Measurements from ENCODE around the gene NOP56. TPM values are rescaled to one million over a fixed set of nuclear protein-coding genes. Genes with fewer than 3 reads are reported as not detected.
"Not testable (repeated sequence)": the region's sequence is repeated elsewhere in the genome, so short reads cannot be mapped to it uniquely, and the experiment has no call there.

NOP56 gene
- total and polyA plus RNA-seq, 2 donors = 75.1 to 79.9 TPM

- Histone ChIP-seq H3K27ac (ENCODE audit: low read depth) (no peak overlapping the region), H3K36me3 (ENCODE audit: insufficient read depth) (no peaks in the 10 kb centered on the region), H3K4me1 (ENCODE audit: insufficient read depth) (no peaks in the 10 kb centered on the region), H3K4me3 (ENCODE audit: low read depth, low read length) (no peak overlapping the region)
- 86% methylated on average over 13 of the region's 13 CpGs for WGBS
- no peak for DNase-seq (ENCODE audit: extremely low spot score)
These were observed 43.0 kb downstream of the NOP56 start for GRCh38 chr20:2695206-2695983.

GRCh38 chr20:2695984-2696525 lies 43.6 kb downstream of the NOP56 start:
- H3K27ac ChIP-seq (ENCODE audit: low read depth); H3K4me1 ChIP-seq (ENCODE audit: insufficient read depth); H3K36me3 ChIP-seq (ENCODE audit: insufficient read depth); DNase-seq (ENCODE audit: extremely low spot score); H3K4me3 ChIP-seq (ENCODE audit: low read depth, low read length): not testable (repeated sequence)
- WGBS = 96% methylated on average over 12 of the region's 12 CpGs

GRCh38 chr20:2696646-2697045 lies 44.2 kb downstream of the NOP56 start:
- Histone ChIP-seq H3K27ac (ENCODE audit: low read depth) (no peak overlapping the region), H3K4me3 (ENCODE audit: low read depth, low read length) (no peak overlapping the region), H3K4me1 (ENCODE audit: insufficient read depth) (no peaks in the 10 kb centered on the region), H3K36me3 (ENCODE audit: insufficient read depth) (no peaks in the 10 kb centered on the region)
- DNase-seq (ENCODE audit: extremely low spot score) = no peak
- 92% methylated on average over 9 of the region's 9 CpGs for WGBS

GRCh38 chr20:2697768-2698167 lies 45.3 kb downstream of the NOP56 start:
- no peaks in the 10 kb centered on the region for H3K4me1 ChIP-seq (ENCODE audit: insufficient read depth)
- 53% methylated on average over 3 of the region's 3 CpGs for WGBS
- no peak for DNase-seq (ENCODE audit: extremely low spot score)

GRCh38 chr20:2698186-2698817 lies 45.9 kb downstream of the NOP56 start:
- Histone ChIP-seq H3K27ac (ENCODE audit: low read depth) (no peak overlapping the region), H3K4me1 (ENCODE audit: insufficient read depth) (no peaks in the 10 kb centered on the region), H3K4me3 (ENCODE audit: low read depth, low read length) (no peak overlapping the region), H3K36me3 (ENCODE audit: insufficient read depth) (no peaks in the 10 kb centered on the region)
- WGBS = 78% methylated on average over 4 of the region's 4 CpGs
- DNase-seq (ENCODE audit: extremely low spot score) = no peak

More at GRCh38 chr20:2697768-2698167, 45.3 kb downstream of the NOP56 start:
- no peak overlapping the region for H3K4me3 ChIP-seq (ENCODE audit: low read depth, low read length)
- H3K27ac ChIP-seq (ENCODE audit: low read depth) = no peak overlapping the region
- H3K36me3 ChIP-seq (ENCODE audit: insufficient read depth) = no peaks in the 10 kb centered on the region

- WGBS = 80% methylated on average over 4 of the region's 4 CpGs
- Histone ChIP-seq H3K4me3 (ENCODE audit: low read depth, low read length) (no peak overlapping the region), H3K27ac (ENCODE audit: low read depth) (no peak overlapping the region), H3K36me3 (ENCODE audit: insufficient read depth) (no peaks in the 10 kb centered on the region), H3K4me1 (ENCODE audit: insufficient read depth) (no peaks in the 10 kb centered on the region)
- DNase-seq (ENCODE audit: extremely low spot score) = no peak
These were observed 46.5 kb downstream of the NOP56 start for GRCh38 chr20:2698912-2699311.

GRCh38 chr20:2699775-2700413 lies 47.5 kb downstream of the NOP56 start:
- DNase-seq (ENCODE audit: extremely low spot score) = no peak
- Histone ChIP-seq H3K4me1 (ENCODE audit: insufficient read depth) (no peaks in the 10 kb centered on the region), H3K27ac (ENCODE audit: low read depth) (no peak overlapping the region), H3K36me3 (ENCODE audit: insufficient read depth) (no peaks in the 10 kb centered on the region), H3K4me3 (ENCODE audit: low read depth, low read length) (no peak overlapping the region)
- whole genome bisulfite sequencing = 87% methylated on average over 5 of the region's 5 CpGs

GRCh38 chr20:2700913-2701620 lies 48.6 kb downstream of the NOP56 start:
- H3K36me3 ChIP-seq (ENCODE audit: insufficient read depth) = no peaks in the 10 kb centered on the region
- H3K4me3 ChIP-seq (ENCODE audit: low read depth, low read length) = no peak overlapping the region
- WGBS = 63% methylated on average over 9 of the region's 9 CpGs
- DNase-seq (ENCODE audit: extremely low spot score) = no peak
- H3K27ac ChIP-seq (ENCODE audit: low read depth) = no peak overlapping the region
- H3K4me1 ChIP-seq (ENCODE audit: insufficient read depth) = no peaks in the 10 kb centered on the region

- Histone ChIP-seq H3K27ac (ENCODE audit: low read depth) (no peak overlapping the region), H3K36me3 (ENCODE audit: insufficient read depth) (no peaks in the 10 kb centered on the region), H3K4me3 (ENCODE audit: low read depth, low read length) (no peak overlapping the region), H3K4me1 (ENCODE audit: insufficient read depth) (no peaks in the 10 kb centered on the region)
- 72% methylated on average over 5 of the region's 5 CpGs for WGBS
- DNase-seq (ENCODE audit: extremely low spot score) = no peak
These were observed 49.2 kb downstream of the NOP56 start for GRCh38 chr20:2701671-2702081.

- DNase-seq (ENCODE audit: extremely low spot score) = no peak
- 89% methylated on average over 8 of the region's 8 CpGs for WGBS
- H3K4me1 ChIP-seq (ENCODE audit: insufficient read depth) = no peaks in the 10 kb centered on the region
- no peaks in the 10 kb centered on the region for H3K36me3 ChIP-seq (ENCODE audit: insufficient read depth)
- H3K27ac ChIP-seq (ENCODE audit: low read depth) = no peak overlapping the region
- H3K4me3 ChIP-seq (ENCODE audit: low read depth, low read length) = no peak overlapping the region
These were observed 51.5 kb downstream of the NOP56 start for GRCh38 chr20:2703716-2704475.

GRCh38 chr20:2705931-2706645 lies 53.7 kb downstream of the NOP56 start:
- Histone ChIP-seq H3K4me3 (ENCODE audit: low read depth, low read length) (no peak overlapping the region), H3K4me1 (ENCODE audit: insufficient read depth) (no peaks in the 10 kb centered on the region), H3K36me3 (ENCODE audit: insufficient read depth) (no peaks in the 10 kb centered on the region), H3K27ac (ENCODE audit: low read depth) (no peak overlapping the region)
- 88% methylated on average over 14 of the region's 14 CpGs for WGBS
- no peak for DNase-seq (ENCODE audit: extremely low spot score)

- 81% methylated on average over 6 of the region's 6 CpGs for WGBS
- no peak for DNase-seq (ENCODE audit: extremely low spot score)
- Histone ChIP-seq H3K4me3 (ENCODE audit: low read depth, low read length) (no peak overlapping the region), H3K36me3 (ENCODE audit: insufficient read depth) (no peaks in the 10 kb centered on the region), H3K4me1 (ENCODE audit: insufficient read depth) (no peaks in the 10 kb centered on the region), H3K27ac (ENCODE audit: low read depth) (no peak overlapping the region)
These were observed 54.4 kb downstream of the NOP56 start for GRCh38 chr20:2706688-2707352.
